ENCODE data around the gene LRIG2. TPM values are rescaled to one million over a fixed set of nuclear protein-coding genes. Genes with fewer than 3 reads are reported as not detected.
"Not testable (repeated sequence)": the region's sequence is repeated elsewhere in the genome, so short reads cannot be mapped to it uniquely, and the experiment has no call there.

The LRIG2 gene
- total and polyA plus RNA-seq, 9 of the 15 experiments (the other 6 are each of a cell fraction or from before 2014, with no cell fraction given): 1.8 to 28.1 (median 11.5) TPM

- peak; percentile 76; the same call in 1 of the 2 replicates for TF ChIP-seq PHB (CRISPR knock-in tag; IDR thresholded peaks at IDR 0.05)
- no peak for TF ChIP-seq CBX8 (IDR thresholded peaks at IDR 0.05; ENCODE audit: borderline replicate concordance, extremely low read depth, low read depth, low read length, poor library complexity, severe bottlenecking)
Observed at GRCh38 chr1:113072757-113073478, at the start of gene LRIG2 (continued).

DNA sequence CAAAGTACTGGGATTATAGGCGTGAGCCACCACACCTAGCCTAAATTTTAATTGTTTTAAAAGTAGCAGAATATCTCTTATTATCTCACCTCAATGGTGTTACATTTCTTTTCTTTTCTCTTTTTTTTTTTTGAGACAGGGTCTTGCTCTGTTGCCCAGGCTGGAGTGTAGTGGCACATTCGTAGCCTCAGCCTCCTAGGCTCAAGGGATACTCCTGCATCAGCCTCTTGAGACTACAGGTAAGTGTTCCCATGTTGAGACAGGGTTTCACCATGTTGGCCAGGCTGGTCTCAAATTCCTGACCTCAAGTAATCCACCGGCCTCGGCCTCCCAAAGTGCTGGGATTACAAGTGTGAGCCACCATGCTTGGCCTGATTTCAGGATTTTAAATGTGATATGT lies 49.7 kb upstream of the LRIG2 start:
- in situ Hi-C loops (cut with MboI); DNase-seq (ENCODE audit: extremely low read depth in 1 of 4, low spot score in 3 of 4); FAIRE-seq; BruUV-seq (replicated peaks); ATAC-seq; H3K27ac ChIP-seq (ENCODE audit: extremely low read depth, low read depth, low read length); H3K4me1 ChIP-seq (replicated peaks in 1 of 2; ENCODE audit: control insufficient read depth in 2 of 2, insufficient read depth in 2 of 2, low read length in 2 of 2); H3K36me3 ChIP-seq (ENCODE audit: control insufficient read depth, insufficient read depth, low read length); H3K9ac ChIP-seq (ENCODE audit: insufficient read depth in 1 of 2, low read depth in 2 of 2, low read length in 2 of 2); H3K9me1 ChIP-seq (ENCODE audit: control insufficient read depth, insufficient read depth, low read length); H3K79me2 ChIP-seq (ENCODE audit: control insufficient read depth, insufficient read depth, low read length); H3K4me2 ChIP-seq (ENCODE audit: insufficient read depth, low read length); H2AFZ ChIP-seq (ENCODE audit: low read depth, low read length); H3K4me3 ChIP-seq; intact Hi-C loops (cut with micrococcal nuclease); H4K20me1 ChIP-seq (replicated peaks; ENCODE audit: control insufficient read depth, insufficient read depth, low read length); H3K9me3 ChIP-seq (replicated peaks; ENCODE audit: control insufficient read depth, insufficient read depth, low read depth, low read length); H3K27me3 ChIP-seq (ENCODE audit: control insufficient read depth in 2 of 2, insufficient read depth in 2 of 2, low read length in 2 of 2); CTCF ChIA-PET (ENCODE audit: low intra/inter-chr PET ratio): not testable (repeated sequence)
- POLR2A ChIA-PET: interaction anchor here (0.6 to 1.2 kb wide), 2 partner anchors 9 to 17 kb away, joined by 3 read pairs; no protein-coding TSS in a partner anchor
- TF ChIP-seq ZNF121 (CRISPR knock-in tag; conservative IDR thresholded peaks at IDR 0.05): peak; percentile 79
- WGBS (ENCODE audit: insufficient coverage, low coverage, missing lambda C conversion rate): 68% methylated on average over 4 of the region's 4 CpGs
